Choroid plexus epithelial cell (primary cell): ENCODE results near the gene STAG1.
A peak's percentile ranks its signal among the peaks of the same experiment; 100 is the strongest.

Source experiments
- DNase-seq: peaks from one replicate; pipeline ENCODE4 v3.0.0-alpha.2; 2010; ENCODE audit warnings: low read depth
- H3K4me3 ChIP-seq: 2 replicates; pipeline ENCODE4 v1.5.1; 2011; ENCODE audit warnings: low read depth, mild to moderate bottlenecking, control low read depth, low read length, moderate library complexity
- CTCF ChIP-seq: conservative IDR thresholded peaks from 2 replicates; pipeline ENCODE4 v1.5.1; 2011; ENCODE audit warnings: low read depth, mild to moderate bottlenecking, control low read depth, inconsistent platforms, low read length, moderate library complexity

The STAG1 gene

GRCh38 chr3:136311968-136312367, 440.2 kb downstream of the STAG1 start:
- DNase-seq: peak; percentile 9
- no peak overlapping the region for H3K4me3 ChIP-seq
- no peak for TF ChIP-seq CTCF

GRCh38 chr3:136311261-136311660, 440.9 kb downstream of the STAG1 start:
- no peak for DNase-seq
- no peak overlapping the region for H3K4me3 ChIP-seq
- TF ChIP-seq CTCF: no peak

GRCh38 chr3:136305879-136306278, 446.3 kb downstream of the STAG1 start:
- no peak overlapping the region for H3K4me3 ChIP-seq
- no peak for TF ChIP-seq CTCF
- DNase-seq: no peak

GRCh38 chr3:136300444-136300843, 451.7 kb downstream of the STAG1 start:
- DNase-seq: no peak
- H3K4me3 ChIP-seq: no peak overlapping the region
- no peak for TF ChIP-seq CTCF

- TF ChIP-seq CTCF: no peak
- H3K4me3 ChIP-seq: no peak overlapping the region
- no peak for DNase-seq
Measured at GRCh38 chr3:136297826-136298225, 454.4 kb downstream of the STAG1 start.

GRCh38 chr3:136296960-136297359, 455.2 kb downstream of the STAG1 start:
- DNase-seq: no peak
- no peak for TF ChIP-seq CTCF
- H3K4me3 ChIP-seq: no peak overlapping the region

GRCh38 chr3:136294176-136294575, 458.0 kb downstream of the STAG1 start:
- DNase-seq: no peak
- H3K4me3 ChIP-seq: no peak overlapping the region
- no peak for TF ChIP-seq CTCF
